Lung microvascular endothelial cell (primary cell): Measurements from ENCODE around the gene CTIF. TPM values are rescaled to one million over a fixed set of nuclear protein-coding genes. Genes with fewer than 3 reads are reported as not detected.
"Not testable (repeated sequence)": the region's sequence is repeated elsewhere in the genome, so short reads cannot be mapped to it uniquely, and the experiment has no call there.

Experiments
- DNase-seq, 2 donors: peaks; one replicate each; pipeline versions ENCODE4 v3.0.0 to v3.0.0-alpha.2; 2010; ENCODE audit warnings: low read depth in 2 of 2
- total RNA-seq: library from RNA; depleted of rRNA; stranded (reverse); fragments of >200 nt; gene quantifications from 2 replicates; pipeline ENCODE4 v1.2.1, GENCODE V29; 2014

CTIF gene
- total RNA-seq, 1 donor from 2014 or later: 18.1 TPM

DNA sequence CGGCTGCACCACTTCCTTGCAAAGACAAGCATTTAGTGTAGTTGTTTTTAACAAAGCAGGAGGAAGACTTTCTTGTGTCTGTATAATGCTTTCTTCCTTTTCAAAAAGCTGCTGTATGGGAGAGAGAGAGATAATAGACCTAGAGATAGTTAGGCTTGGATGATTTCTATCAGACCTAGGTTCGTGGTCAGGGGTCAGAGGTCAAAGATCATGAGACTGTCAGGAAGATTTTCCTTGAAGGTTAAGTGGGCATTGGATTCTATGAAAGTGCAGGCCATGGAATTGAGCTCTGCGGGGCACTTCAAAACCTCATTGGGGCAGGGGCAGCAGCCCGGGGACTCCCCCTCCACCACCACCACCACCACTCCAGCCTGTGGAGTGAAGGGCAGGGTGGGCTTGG is 164.6 kb downstream of the CTIF start:
- no peak for DNase-seq

DNA sequence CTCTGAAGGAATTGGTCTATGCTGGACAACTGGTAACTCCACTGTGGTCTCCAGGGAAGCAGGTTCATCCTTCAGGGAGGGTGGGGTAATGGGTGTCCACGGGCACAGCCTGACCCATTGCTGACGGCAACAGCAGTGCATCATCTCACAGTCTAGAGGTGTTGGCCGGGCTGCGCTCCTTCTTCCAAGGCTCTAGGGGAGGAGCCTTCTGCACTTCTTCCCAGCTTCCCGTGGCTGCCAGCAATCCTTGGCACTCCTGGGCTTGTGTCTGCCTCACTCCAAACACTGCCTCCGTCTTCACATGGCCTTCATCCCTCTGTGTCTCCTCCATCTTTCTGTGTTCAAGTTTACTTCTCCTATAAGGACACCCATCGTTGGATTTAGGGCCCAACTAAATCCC is 166.2 kb downstream of the CTIF start:
- no peak for DNase-seq

DNA sequence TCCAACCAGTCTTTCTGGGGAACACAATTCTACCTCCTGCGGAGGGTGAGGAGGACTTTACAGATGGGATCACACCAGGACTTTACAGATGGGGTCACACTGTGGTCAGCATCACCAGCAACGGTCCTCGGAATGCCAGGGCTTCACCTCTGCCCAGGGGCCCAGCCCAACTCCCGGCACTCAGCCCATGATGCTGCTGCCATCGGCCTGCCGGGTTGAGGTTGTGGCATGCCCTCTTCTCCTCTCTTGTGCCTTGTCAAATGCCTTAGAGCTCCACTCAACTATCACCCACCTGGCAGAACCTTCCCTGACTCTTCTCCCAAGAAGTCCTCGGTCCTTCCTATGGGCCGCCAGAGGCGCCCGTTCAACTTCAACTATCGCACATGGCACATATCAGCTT is 166.7 kb downstream of the CTIF start:
- no peak for DNase-seq

DNA sequence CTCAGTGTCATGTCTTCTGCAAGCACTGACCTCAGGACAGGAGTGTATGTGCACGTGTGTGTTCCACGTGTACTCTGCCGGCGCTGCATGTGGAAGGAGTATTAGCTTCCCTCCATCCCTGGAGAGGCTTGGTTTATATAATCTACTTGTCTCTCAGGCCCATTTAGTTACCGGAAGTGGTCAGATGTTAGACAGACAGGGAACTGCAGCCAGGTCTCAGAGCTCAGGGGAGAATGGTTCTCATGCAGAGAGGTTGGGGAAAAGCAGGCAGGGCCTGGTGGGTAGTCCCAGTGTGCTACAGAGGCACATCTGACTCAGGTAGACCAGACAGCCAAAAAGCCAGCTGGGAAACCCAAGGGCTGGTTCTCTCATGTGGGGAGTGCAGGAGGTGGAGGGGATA is 167.9 kb downstream of the CTIF start:
- DNase-seq: no peak

DNA sequence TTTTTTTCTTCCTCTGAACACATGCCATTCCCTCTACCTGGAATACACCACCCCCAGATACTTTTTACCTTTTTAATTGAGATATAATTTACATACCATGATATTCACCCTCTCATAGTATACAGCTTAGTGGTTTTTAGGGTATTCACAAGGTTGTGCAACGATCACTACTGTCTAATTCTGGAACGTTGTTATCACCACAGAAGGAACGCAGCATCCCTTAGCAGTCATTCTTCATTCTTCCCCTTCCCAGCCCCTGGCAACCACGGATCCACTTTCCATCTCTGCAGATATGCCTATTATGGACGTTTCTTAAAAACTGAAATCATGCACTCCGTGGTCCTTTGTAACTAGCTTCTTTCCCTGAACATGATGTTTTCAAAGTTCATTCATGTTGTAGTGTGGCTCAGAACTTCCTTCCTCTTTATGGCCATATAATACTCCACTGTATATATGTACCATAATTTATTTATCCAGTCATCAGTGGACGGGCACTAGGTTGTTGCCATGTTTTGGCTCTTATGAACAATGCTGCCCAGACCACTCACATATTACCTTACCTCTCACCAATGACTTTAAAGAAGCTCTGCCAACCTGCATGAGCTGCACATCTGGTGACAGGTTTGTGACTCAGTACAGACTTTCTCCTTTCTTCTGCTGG is 168.9 kb downstream of the CTIF start:
- DNase-seq: no peak

DNA sequence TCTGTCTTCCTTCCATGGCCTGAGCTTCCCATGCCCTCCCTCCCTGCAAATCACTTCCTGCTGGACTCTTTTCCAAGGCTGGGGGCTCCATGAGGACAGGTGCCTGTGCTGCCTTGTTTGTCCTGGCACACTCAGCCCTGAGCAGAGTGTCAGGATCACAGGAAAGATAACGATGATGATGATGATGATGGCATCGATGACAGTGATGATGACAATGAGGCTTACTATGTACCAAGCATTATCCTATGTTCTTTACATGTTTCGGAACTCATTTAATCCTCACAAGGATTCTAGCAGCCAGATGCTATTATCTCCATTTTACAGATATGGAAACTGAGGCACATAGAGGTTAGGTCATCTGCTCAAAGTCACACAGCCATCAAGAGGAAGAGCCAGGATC is 170.0 kb downstream of the CTIF start:
- no peak for DNase-seq

DNA sequence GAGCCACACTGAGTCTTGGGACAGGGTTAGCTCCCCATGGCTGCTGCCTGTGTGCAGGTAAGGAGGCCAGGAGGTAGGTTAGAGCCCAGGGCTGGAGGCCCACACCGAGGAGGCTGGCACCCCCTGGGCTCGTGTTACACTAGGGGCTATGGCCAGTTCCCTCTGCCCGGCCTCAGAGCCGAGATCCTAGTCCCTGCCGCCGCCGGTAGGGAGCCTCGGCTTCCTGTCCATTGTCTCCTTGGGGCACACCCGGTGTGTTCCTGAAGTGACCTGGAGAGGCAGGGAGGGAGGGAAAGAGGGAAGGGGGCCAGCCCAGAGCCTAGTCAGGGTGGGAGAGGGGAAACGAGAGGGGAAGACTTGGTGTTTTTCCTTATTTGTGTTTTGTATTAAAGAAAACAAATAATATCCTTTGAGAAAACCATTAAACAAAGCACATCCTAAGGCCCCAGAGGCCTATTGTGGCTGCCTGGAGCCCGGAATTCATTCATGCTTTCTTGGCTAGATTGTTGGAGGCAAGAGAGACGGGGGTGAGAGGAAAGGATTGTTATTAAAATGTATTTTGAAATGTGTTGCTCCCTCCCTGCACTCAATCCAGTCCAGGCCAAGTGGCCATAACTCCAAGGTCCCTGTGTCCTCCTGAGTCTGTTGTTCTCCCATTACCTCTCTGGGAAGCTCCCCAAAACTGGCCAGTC is 170.7 kb downstream of the CTIF start:
- DNase-seq: peak in 1 of 2 donors; percentile 32

DNA sequence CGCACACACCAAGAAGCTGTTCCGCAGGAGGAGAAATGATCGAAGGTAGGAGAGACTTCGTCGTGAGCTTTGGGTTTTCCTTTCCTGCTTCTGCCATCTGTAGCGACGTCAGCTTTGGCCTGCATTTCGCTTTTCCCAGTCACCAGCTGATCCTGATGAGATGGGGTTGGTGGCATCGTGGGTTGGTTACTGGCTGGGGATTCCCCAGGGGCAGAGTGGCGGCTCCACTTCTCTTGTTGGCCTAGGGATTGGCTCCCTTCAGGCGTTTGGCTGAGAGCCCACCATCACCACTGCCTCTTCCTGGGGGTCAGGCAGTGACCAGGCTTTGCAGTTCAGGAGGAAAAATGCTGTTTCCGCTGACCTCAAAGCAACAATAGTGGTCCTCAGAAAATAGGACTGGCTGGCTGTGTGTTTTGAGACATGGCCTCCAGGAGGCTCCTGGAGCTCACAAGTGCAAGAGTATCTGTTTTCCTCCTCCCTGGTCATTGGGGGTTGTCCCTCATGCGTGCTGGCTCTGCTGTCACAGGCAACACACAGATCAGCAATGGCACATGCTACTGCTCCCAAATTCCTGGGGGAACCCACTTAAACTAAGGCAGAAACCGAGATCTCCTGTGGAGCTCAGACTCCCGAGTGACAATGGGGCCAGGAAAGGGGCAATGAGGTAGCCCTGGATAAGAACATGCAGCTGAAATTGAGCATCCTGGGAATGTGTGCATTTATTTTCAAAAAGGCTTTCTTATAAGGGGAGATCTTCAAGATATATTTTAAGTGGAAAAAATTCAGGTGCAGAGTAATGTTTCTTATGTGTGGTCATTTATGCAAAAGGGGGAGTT is 173.0 kb downstream of the CTIF start:
- DNase-seq: peak; percentile 64 to 71

DNA sequence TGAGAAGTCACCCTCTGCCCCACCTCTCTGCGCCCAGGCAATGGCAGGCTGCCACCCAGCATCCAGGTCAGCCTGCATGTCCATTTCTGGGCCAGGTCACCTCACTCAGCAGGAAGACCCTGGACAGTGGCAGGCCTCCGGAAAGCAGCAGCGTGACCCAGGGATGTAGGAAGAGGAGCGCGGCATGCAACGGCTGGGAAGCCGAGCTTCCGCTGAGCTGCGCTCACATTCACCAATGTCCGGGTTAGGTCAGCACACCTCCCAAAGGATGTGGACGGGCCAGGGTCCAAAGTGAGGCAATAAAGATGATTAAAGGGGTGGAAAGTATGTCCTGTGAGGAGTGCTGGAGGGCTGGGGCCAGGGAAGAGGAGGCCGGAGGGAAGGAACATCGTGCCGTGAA is 174.5 kb downstream of the CTIF start:
- DNase-seq: peak; percentile 78 to 95

DNA sequence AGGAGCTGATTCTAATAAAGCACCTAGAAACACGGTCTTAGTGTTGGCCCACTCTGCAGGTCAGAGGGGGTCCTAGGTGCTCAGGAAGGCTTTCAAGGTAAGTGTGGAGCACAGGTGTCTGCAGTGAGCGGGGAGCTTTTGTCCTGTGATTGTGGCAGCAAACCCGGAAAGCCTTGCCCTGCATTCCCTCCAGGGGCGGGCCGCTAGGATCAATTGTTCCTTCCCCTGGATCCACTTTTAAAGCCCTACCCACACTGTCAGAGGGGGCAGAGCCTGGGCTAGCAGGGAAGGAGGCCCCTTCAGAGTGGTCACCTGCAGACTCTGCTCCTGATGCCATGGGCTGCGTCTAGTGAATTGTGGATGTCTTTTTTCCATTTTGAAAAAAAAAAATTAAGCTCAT is 176.0 kb downstream of the CTIF start:
- DNase-seq: no peak

DNA sequence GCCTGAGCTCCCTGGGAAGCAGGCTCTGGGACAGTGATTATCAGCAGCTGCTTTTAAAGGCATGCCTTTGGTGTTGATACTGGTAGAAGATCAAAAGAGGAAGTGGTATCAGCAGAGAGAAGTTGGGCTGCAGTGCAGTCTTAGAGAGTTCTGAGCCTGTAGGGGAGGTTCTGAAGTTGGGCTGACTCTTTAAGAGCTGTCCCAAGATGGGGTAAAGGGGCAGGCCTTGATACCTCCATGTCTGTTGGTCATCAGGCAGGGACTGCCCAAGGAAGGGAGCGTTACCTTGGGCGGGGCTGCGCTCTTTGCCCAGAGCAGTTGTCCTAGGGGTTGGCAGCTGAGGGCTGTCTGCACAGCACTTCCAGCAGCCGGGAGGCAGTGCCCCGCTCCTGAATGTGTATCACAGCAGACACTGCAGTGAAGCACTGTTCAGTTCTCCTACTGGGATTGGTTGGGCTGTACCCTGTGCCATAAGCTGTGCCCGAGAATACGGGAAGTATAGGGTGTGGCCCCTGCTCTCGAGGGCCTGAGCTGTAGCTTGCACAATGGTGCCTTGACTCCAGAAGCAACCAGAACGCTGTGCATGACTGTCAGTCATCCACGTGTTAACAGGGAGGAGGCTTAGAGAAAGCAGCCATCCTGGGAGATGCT is 177.0 kb downstream of the CTIF start:
- no peak for DNase-seq

DNA sequence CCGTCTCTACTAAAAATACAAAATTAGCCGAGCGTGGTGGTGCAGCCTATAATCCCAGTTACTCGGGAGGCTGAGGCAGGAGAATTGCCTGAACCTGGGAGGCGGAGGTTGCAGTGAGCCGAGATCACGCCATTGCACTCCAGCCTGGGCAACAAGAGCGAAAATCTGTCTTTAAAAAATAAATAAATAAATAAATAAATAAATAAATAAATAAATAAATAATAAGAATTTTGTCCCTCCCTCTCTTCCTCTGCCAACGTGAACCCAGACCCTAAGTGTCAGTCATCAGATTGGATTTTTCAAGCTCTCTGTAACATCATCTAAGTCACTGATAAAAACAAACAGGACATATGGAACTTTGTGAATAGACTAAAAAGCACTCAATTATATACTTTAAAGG is 178.4 kb downstream of the CTIF start:
- not testable (repeated sequence) for DNase-seq

DNA sequence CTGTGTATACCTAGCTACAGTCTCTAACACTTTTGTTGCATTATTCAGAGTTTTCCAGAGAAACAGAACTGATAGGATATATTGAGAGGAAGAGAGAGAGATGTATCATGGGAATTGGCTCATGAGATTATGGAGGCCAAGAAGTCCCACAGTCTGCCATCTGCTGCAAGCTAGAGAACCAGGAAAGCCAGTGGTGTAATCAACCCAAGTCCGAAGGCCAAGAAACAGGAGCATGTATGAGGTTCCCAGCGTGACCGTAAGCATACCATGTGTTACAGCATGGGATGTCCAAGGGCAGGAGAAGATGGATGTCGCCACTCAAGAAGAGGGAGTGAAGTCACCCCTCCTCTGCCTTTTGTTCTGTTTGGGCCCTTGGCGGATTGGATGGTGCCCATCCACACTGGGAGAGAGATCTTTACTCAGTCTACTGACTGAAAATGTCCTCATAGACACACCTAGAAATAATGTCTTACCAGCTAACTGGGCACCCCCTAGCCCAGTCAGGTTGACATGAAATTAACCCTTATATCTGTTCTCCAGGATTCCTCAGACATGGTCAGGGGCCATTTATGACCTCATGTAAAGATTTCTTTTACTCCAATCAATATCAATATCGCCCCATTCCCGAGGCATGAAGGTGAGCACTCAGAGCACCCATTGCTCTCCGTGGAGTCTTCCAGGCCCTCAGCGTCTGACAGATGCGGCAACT is 179.6 kb downstream of the CTIF start:
- no peak for DNase-seq

DNA sequence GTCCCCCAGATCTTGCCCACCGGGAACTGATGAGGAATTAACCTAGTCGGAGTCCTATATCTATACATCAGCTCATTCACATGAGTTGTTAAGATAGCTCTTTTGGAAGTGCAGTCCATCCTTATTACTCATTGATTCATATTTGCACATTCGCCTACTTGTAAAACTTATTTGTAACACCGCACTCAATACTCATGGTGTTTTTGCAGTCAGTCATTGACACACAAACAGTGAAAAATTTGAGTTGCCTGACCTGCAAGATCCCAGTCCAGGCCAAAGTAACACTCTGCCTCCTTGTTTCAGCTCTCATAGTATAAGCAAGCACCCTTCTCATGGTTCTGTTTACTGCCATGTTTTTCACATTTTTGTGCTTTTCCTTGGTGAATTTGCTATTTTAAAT is 180.6 kb downstream of the CTIF start:
- DNase-seq: no peak

DNA sequence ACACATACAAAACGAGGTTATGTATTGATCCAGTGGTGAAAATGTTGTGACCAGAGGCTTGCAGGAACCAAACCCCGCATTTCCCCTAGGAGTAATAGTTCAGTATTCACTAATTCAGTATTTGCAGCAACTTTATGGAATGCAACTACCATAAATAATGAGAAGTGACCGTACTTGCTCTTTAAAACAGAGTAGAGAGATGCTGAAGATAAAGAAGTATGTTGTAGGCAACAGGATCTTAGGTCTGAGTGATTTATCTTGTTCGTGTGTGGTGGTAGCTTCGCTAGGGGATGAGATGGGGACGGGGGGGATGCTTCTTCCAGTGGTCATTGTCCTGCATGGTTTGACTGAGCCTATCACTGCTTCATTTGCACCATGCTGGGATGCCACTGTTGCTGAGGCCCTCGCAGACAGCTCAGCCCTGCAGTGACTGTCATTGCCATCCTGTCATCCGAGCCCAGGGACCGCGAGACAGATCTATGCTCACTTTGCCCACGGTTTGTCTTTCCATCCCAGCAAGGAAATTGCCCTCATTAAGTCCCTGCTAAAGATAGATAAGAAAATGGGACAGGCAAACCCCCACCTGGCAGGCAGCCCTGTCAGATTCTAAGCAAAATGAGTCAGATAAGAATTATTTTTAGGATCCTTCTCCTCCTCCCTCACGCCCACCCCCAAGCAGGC is 181.3 kb downstream of the CTIF start:
- no peak for DNase-seq

DNA sequence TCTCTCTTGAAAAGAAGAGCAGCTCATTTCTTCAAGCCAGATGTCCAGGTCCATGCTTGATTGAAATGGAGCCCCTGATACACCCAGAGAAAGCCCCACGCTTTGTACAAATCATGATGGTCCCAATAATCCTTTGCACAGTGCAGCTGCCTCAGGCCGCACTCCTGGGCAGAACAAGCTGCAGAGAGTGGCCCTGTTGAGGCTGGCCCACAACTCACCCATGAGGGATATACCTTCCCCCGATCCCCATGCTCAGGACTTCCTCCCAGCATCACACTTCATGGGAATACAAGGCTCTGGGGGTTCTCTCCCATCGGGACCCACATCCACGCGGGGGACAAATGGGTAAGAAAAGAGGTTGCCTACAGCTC is 181.8 kb downstream of the CTIF start:
- DNase-seq: no peak

DNA sequence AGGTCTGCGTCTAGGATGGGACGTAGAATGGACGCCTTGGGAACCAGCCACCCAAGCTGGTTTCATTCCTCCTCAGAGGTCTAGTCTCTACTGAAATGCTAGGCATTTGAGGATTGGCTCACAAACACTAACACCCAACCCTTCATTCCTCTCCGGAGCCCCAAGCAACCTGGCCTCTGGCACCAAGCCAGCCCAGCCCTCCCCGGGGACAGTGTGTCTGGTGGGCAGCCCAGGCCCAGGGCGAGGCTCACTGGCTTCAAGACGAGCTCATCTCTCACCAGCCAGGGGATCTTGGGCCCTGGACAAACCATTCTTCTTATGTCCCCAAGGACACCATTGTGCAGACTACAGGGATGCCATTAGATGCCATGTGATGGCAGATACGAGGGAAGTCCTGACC is 182.5 kb downstream of the CTIF start:
- DNase-seq: no peak

DNA sequence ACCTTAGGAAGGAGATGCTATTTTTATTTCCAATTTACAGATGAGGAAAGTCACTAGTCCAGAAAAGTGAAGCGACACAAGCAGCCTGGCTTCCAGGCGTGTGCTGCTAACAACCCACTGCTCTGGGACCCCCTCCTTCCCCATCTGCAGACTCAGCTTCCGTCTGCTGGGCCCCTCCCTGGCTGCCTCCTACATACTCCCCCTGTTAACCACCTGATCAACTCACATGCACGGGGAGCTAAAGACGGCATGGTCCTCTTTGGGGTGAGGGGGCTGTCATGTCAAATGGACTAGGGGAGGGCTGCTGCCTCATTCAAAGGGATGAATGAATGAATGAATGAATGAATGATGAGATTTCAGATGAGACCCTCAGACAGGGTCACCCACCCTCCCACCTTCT is 184.2 kb downstream of the CTIF start:
- no peak for DNase-seq

DNA sequence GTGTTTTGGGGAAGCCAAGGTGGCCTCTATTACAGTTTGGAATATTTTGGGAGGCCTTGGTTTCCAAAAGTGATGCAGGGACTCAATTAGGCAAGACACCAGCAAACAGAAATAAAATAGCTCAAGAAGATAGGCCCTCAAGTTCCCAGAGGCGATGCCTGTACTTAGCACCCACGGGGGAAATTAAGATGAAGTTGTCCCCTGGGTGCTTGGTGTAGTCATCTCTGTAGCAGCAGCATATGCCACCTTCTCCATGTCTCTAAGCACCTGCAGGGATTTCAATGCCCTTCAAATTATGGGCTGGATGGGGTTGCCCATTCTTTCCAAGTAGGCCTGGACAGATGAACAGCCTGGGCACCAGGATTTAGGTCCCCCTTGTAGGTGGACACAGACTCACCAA is 185.0 kb downstream of the CTIF start:
- no peak for DNase-seq

DNA sequence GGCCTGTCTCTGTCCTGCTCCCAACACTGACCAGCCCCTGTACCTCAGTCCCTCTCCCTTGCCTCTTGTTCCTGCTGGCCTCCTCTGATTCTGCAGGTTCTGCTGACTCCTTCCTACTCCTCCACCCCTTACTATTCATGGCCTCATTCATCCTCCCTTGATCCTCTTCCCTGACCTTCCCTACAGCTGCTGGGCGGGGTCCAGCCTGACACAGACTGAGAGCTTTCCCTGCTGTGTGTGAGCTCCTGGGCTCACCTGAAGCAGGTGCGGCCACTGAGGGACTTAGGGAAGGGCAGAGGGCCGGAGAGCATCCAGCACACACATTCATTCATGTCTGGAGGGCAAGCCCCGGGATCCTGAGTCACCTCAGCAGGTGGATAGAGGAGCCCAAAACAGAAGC is 185.6 kb downstream of the CTIF start:
- DNase-seq: no peak

DNA sequence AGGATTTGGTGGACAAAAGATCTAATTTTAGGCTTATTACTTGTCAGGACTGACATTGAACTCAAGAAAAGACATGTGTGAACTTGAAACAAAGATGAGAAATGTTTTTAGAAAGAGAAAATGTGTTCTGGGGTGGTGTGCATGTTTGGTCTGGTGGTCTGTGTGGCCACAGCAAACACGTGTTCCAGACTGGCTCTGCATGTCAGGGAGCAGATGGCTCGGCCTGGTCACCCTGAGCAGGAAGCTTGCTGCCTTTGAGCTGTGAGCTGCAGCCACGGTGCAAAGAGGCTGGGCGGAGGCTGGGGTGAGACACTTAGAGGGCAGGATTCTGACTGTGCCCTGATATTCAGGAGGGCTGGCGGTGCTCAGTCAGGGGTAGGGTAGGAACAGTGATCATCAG is 186.1 kb downstream of the CTIF start:
- no peak for DNase-seq
